HCT116 (cell line): ENCODE measurements around the gene TBC1D25.

ENCODE experiments used
- CTCF ChIP-seq, 3 experiments: fragments of 200-600 bp in 1 of 3; sonication (generic) in 1 of 3; IDR thresholded peaks in 2 of 3; conservative IDR thresholded peaks in 1 of 3; 2 replicates each; pipeline ENCODE4 v1.5.1; 2012 to 2017; ENCODE audit warnings: low read depth in 2 of 3, low read length in 2 of 3, antibody characterized with exemption in 1 of 3, borderline replicate concordance in 1 of 3, control low read depth in 1 of 3, mild to moderate bottlenecking in 1 of 3, mixed read lengths in 1 of 3, mixed run types in 1 of 3, moderate library complexity in 1 of 3; ENCODE audit not compliant: insufficient read depth in 1 of 3
- REST ChIP-seq: IDR thresholded peaks from 2 replicates; pipeline ENCODE4 v1.6.1; 2012; ENCODE audit warnings: low read depth
- YY1 ChIP-seq: IDR thresholded peaks from 2 replicates; pipeline ENCODE4 v1.6.1; 2011; ENCODE audit warnings: low read length, low read depth, moderate library complexity, mild to moderate bottlenecking; ENCODE audit not compliant: insufficient replicate concordance; ENCODE audit errors: extremely low read depth
- ZNF274 ChIP-seq: fragments of 200-500 bp; sonication (Bioruptor generic); IDR thresholded peaks from 2 replicates; pipeline ENCODE4 v1.6.1; 2014; ENCODE audit warnings: mild to moderate bottlenecking, low read depth, low read length, inconsistent platforms

GRCh38 chrX:48493890-48494364 lies 45.6 kb upstream of the TBC1D25 start:
- TF ChIP-seq YY1, result no peak
- TF ChIP-seq CTCF (IDR thresholded peaks at IDR 0.05 in 2 of 3, conservative IDR thresholded peaks at IDR 0.05 in 1 of 3; ENCODE audit: borderline replicate concordance in 1 of 3, insufficient read depth in 1 of 3, low read depth in 2 of 3, low read length in 2 of 3), result peak in 1 of 3 experiments; percentile 49; a peak in 2 of 6 replicates
- TF ChIP-seq REST, result no peak
- TF ChIP-seq ZNF274, result no peak
